Activated CD4-positive, CD25-positive, alpha-beta regulatory T cell (primary cell): ENCODE measurements around the gene MKNK2.
A peak's percentile ranks its signal among the peaks of the same experiment; 100 is the strongest.

ENCODE experiments used
- DNase-seq, 4 experiments: peaks; one replicate each; lab custom pipeline; 2025; lab: John Stamatoyannopoulos, UW

The MKNK2 gene

DNA sequence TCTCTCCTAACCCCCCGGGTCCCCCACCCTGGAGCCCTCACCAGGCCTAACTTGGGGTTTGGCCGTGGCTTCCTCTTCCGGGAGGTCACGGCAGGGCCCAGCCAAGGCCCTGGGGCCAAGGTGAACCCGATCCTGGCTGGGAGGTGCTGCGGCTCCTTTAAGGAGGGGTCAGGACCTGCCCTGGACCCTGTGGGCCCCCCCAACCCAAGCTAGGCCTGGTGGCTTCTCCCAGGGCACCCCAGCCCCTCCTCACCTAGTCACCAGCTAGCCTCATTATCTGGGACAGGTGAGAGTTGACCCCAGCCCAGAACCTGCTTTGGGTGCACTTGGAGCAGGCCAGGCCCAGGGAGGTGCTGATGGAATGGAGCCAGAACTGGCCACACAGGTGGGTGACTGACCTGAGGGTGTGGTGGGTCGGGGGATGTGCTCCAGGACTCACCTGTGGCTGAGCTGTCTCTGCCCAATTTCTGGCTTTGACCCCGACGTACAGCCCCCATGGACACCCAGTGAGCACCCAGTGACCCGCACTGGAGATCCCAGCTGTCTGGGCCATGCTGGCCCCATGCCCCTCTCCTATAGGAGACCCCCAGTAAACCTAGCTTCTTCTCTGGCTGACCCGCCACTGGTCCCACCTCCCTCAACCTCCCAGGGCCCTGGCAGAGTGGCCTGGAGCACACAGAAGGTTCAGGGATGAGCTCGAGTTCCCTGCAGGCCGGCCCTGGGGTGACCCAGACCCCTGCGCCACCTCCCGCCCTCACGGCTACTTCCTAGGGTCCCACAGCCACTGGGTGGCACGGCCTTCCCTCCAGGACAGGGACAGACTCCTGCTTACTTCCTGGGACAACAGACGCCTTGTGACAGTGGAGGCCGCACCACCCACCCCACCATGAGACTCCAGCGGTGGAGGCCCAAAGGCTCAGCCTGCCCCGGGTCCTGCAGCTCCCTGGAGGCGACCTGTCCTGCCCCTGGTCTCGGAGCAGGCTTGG, 6.7 kb upstream of the MKNK2 start:
- DNase-seq: no peak

DNA sequence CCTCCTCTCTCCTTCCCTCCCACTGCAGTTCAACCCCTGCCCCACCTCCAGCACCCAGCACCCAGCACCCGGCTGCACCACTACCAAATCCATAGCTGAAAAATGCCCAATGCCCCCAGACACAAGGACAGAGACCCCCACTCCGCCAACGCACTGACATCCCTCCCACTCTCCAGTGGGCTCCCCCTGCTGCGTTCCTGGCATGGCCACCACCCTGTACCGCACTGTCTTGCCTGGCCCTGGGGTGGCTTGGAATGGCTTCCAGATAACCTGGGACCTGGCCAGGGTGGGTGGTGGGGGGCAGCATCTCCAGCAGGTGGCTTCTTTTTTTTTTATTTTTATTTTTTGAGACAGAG, 5.8 kb upstream of the MKNK2 start:
- no peak for DNase-seq

DNA sequence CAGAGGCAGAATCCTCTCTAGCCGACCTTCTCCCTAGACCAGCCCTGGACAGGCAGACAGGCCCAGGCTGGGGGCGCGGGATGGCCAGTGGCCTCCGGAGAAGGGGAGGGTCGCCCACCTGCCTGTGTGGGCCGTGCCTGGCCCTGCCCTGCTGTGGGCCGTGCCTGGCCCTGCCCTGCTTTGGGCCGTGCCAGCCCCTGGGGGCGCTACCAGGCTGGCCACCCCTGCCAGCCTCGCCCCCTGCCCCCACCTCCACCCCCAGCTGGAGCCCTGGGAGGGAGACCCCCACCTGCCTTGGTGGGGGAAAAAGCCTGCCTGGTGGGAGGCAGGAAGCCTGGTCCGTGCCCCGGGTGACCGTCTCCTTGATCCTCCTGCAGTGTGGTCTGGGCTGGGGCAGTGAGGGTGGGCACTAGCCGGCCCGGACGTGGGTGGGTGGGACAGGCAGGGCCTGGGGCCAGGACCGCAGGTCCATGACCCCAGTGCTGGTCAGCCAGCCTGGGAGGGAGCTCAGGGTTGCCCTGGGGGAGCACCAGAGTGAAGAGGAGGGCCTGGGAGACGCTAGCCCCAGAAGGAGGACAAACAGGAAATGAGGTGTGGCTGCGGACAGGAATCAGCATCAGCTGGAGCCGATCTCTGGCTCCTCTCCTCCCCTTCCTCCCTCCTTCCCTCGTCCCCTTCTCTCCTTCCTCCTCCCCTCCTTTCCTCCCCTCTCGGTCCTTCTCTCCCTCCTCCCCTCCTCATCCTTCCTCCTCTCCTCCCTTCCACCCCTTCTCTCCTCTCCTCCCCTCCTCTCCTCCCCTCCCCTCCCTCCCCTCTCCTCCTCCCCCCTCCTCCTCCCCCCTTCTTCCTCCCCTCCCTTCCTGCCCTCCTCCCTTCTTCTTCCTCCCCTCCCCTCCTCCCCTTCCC, 5.1 kb upstream of the MKNK2 start:
- DNase-seq: no peak

DNA sequence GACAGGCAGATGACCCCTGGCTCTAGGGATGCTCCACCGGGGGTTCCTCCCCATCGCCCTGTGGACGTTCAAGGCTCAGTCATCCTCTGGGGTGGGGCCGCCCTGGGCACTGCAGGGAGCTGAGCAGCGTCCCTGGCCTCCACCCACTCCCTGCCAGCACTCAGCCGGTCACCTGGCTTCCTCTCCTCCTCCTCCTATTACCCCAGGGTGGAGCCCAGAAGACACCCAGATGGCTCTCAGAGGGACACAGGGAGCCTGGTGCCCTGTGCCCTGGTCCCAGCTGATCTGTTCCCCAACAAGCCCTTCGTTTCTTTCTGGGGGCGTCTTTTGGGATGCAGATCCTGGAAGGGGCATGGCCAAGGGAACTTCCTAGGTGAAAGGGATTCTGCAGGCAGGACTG, 3.7 kb upstream of the MKNK2 start:
- DNase-seq: no peak

DNA sequence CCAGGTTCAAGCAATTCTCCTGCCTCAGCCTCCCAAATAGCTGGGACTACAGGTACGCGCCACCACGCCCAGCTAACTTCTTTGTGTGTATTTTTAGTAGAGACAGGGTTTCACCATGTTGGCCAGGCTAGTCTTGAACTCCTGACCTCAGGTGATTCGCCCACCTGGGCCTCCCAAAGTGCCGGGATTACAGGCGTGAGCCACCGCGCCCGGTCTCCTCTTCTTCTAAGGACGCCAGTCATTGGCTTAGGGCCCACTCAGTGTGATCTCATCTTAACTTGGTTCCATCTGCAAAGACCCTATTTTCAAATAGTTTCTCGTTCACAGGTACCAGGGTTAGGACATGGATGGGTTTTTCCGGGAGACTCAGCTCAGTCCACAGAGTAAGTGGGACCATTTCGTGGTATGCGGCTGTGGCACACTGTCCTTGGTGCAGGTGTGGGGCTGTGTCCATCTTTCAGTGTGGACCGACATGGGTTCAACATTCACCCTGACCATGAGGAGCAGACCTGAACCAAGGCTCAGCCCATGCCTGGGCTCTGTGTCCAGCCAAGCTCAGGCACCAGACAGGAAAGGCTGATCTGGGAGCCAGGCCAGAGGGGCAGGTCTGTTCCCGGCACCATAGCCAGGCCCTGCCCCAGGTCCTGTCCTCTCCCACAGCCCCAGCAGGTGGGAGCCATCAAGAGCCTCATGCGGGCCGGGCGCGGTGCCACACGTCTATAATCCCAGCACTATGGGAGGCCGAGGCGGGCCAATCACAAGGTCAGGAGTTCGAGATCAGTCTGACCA, 2.8 kb upstream of the MKNK2 start:
- no peak for DNase-seq

DNA sequence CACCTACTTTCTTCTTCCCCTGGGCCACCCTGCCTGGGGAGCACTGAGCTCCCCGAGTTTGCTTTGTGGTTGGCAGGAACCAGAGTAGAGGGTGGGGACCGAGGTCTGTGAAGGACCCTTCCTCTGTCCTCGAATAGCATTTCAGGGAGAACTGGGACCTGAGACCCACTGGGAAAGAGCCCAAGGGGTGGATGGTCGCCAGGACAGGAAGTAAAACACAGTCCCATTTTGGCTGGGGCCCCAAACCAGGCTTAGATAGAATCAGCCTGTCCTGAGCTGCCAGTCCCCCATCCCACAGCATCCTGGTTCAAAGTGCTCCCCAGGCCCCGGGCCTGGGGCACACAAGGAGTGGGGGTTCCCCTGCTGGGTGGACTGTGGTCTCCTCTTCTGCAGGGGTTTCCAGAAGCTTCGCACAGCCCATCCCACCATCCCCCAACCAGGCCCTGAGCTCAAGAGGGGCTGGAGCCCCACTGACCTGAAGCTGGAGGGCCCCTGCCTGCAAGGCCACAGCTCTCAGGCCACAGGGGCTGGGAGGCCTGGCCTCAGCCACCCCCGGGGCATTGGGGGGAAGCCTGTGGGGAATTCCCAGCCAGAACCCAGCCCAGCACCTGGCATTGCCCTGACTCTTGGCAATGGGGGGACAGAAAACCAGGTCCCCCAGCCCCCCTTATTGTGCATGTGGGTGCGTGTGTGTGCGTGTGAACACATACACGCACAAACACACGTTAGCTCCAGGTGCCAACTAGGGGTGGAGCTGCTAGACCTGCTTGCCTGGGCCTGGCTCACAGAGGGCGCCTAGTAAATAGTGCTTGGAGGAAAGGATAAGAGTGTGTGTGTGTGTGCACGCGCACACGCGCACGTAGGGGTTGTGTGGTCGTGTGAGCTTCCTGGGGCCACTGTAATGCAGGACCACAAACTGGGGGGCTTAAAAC, 995 bp upstream of the MKNK2 start:
- DNase-seq: no peak

DNA sequence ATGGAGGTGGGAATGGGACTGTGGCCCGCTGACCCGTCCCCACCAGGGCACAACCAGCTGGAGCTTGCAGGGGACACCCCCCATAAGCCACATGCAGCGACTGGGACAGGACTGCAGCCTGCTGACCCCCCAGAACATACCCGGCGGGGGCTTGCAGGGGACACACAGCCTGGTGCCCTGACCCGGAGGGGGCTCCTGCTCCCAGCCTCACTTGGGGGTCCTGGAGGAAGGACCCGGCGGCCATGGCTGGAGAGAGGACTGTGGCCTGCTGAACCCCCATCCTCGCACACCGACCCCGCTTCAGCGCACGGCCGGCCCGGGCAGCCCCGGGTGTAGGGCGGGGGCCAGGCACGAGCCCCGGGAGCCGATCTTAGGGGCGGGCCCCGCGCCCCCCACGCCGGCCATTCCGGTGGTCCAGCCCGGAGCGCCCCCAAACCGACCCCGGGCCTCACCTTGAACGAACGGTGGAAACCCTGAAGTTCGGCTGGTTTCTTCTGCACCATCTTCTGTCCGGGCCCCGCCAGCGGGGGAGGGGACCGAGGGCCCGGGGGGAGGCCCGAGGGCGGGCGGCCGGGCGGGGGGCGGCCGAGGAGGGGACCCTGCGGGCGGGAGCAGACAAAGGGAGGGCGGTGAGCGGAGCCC, 574 bp downstream of the MKNK2 start:
- DNase-seq: peak in 1 of 4 experiments; percentile 52

DNA sequence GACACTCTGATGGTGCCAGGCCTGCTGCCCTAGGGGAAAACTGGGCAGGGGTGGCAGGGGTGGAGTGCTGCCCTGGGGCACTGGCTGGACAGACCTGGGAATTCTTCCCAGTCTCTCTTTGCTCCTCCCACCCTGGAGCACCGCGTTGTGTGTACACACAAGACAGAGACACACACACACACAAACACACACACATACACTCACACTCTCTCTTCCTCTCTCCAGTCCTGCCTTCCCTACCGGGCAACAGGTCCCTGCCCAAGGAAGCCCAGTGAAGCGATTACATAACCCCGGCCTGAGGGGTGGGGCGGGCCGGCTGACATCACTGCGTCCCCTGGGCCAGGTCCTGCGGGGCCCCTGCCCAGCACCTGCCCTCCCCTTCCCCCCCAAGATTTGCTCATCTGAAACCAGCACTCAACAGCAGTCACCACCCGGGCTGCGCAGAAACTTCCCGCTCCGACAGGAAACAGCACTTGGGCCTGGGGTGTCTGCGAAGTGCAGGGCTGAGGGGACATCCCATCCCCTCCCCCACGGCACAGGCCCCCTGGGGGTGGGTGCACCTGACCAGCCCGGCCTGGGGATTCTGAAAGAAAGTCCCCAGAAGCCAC, 1.2 kb downstream of the MKNK2 start:
- peak in 3 of 4 experiments; percentile 26 to 44 (median 42) for DNase-seq

DNA sequence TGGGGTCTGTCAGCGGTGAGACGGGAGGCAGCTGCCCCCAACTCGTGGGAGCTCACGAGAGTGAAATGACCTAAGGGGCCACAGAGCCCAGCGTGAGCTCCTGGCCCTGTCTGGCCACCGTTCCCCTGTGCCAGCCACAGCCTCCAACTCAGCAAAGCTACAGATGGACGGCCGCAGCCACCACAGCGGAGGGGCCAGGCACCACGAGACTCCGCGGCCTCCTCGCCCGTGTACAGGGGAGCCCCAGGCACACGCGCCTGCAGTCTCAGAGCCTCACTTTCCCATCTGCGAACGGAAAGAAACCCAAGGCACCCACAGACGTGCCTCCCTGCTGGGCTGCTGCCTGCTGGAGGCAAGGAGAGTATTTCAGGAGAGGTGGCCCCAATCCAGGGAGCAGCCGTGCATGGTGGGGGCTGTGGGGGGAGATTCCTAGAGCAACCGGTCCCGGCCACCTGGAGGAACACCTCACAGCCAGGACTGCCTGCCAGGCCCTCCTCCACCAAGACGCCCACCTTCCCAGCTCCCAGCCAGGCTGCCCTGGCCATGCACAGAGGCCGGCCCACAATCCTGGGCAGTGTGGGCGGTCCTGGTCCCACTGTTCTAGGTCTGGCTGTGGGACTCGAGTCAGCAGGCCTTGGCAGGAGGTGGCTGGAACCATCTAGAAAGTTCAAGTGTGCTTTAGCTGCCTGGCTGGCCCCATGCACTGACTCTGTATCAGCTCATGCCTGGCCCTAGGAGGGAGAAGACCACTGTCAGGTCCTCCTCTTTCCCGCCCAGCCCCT, 1.9 kb downstream of the MKNK2 start:
- no peak for DNase-seq

DNA sequence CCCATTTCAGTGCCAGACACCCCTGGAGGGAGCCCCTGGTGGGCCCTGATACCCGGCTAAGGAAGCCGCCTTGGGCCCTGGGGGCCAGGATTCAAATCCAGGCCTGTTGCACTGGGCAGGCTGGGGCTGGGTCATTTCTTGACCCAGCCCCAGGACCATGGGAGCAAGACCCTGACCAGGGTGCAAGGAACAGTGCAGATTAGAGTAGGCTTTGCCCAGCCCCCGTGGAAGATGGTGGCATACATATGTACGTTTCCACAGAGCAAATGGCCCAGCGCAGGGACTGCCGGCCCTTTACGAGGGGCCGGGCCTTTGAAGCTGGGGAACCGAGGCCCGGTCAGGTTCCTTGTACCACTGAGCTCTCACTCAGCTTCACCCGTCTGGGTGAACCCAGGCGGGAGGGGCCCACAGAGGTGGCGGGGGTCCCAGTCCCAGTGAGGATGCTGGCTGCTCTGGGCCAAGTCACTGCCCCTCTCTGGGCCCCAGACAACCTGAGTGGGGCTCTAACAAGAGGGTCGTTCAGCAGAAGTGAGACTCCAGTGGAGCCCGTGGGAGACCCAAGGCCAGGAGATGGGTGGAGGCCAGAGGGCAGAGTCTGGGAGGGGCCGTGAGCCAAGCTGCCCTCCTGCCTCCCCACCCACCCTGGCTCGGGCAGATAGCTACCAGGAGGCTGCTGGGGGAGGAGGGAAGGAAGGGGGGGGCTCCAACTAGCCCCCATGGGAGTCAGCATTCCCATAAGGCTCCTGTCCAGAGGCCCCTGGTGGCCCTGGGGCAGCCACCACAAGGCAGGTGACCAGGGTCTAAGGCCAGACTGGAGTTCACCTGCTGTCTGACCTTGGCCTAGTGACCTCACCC, 2.7 kb downstream of the MKNK2 start:
- DNase-seq: no peak

DNA sequence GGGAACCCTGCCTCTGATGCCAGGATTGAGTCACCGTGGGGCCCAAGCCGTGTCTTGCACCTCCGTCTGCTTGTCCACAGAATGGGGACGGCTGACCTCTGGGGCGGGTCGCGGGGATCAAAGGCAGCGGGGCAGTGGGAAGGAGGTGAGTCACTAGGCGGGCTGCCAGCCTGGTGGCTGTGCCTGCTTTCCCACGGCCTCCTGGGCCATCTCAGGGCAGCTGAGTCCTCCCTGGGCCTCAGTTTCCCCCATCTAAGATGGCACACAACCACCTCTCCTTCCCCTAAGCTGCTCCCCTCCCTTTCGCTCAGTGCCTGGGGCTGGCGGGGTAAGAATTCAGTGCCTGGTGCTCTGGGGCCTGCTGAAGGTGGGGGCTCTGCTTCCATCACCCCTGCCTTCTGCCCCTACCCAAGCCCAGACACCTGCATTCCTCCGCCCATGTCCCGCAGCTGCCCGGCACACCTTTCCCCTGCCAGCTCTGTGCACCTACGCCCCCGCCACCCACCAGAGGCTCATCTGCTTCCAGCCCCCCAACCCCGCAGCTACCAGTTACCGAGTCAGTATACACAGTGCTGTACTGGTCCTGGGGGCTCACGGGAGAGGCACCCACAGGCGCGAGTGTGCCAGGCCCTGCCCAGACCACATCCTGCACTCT, 3.5 kb downstream of the MKNK2 start:
- DNase-seq: no peak

DNA sequence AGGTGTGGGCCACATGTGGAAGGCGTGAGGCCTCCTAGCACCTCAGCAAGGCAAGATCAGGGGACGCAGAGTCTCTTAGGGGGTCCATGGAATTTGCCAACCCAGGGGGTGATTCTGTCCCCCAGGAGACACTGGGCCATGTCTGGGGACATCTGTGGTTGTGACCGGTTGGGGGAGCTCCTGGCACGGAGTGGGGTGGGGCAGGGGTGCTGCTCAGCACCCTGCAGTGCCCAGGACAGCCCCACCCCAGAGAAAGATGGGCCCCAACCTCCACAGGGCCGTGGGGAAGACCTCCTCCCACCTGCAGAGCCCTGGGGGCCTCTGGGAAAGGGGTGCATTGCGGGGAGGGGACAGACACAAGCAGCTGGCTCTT, 4.0 kb downstream of the MKNK2 start:
- DNase-seq: no peak

DNA sequence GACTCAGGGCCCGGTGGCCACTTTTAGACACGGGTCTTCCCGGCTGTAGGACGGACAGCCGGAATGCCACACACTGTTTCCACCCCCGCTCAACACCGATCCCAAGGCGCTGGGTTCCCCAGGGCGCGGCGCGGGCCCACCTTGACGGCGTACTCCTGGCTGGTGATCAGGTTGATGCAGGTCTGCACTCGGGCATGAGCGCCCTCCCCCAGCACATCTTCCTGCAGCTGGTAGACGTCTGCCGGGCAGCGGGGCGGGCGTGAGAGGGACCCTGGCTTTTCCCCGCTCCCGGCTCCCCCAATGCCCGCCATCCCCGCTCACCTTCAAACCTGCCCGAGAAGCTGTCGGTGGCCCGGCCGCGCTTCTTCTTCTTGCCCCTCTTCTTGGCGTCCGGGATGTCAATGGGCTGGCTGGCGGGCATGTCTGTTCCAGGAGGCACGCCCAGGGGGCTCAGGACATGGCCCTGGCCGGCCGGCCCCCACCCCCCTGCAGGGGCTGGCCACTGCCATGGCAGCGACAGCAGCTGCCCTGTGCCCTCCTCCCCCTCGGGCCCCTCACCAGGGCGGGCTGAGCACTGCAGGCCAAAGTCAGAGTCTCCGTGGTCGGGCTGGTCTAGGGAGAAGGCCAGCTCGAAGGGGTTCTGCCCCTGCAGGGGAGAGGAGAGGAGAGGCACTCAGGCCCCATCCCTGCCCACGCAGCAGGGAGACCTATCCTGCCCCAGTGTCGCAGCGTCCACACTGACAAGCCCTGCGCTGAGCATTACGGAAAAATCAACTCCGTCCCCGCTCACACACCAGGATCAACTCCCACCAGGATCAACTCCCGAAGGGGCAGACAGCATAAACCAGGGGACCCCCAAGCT, 4.8 kb downstream of the MKNK2 start:
- DNase-seq: no peak

DNA sequence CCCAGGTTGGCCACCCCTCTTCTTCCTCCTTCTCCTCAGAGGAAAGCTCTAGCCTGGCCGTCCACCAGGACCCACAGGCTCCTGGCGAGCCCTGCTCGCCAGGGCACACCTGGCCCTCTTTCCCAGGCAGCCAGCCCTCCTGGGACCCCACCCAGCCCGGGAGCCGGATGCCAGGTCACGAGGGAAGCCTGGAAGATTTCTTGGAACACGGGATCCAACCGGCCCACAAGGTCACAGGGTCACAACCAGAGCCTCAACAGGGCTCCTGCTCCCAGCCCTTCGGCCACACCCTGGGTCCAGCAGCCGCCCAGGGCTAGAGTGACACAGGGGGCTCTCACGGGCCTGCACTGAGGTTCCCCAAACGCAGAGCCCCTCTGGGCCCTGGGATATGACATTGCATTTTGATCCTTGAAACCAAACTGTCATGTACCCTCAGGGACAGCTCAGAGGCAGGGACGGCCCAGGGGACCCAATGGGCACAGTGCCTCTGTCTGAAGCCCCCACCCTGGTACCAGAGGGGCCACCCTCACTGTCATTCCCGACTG, 5.5 kb downstream of the MKNK2 start:
- no peak for DNase-seq

DNA sequence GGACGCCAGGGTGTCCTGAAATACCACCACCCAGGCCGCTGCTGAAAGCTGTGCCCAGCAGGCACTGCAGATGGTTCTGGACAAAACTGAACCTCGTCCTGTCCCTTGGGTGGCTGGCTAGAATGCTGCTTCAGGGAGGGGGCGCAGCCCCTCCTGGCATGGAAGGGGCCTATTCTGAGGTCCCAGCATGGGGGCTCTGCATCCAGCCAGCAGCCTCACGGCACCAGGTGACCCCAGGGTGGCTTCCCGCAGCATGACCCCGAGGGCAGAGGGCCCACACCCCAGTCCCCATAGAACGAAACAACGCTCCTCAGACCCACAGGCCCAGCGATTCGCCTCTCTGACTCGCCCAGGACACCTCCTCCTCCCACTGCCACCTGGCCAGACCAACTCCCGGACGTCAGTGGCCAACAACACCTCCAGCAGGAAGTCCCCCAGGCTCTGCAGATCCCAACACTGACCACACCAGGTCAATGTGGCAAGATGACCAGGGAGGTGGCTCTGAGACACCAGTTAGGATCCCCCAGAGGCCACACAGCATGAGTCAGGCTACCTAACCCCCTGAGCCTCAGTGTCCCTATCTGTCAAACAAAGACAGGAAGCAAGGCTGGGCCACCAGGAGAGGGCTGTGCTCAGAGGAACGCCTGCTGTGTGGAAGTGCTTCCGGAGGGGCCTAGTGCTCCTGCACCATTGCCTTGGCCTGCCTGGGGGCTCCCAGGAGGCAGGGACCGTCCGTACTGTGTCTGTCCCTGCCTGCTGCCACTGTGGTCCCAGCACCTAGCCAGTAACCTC, 6.1 kb downstream of the MKNK2 start:
- DNase-seq: no peak
